ENCODE measurements around the gene PARD6B.
"Not testable (repeated sequence)": the region's sequence is repeated elsewhere in the genome, so short reads cannot be mapped to it uniquely, and the experiment has no call there.

PARD6B gene

GRCh38 chr20:50777373-50777772, 46.0 kb downstream of the PARD6B start:
- no peak for TF ChIP-seq CTCF (IDR thresholded peaks at IDR 0.05; ENCODE audit: extremely low read depth, insufficient read depth, missing control alignments)
- no peak for DNase-seq (ENCODE audit: low spot score)
- in situ Hi-C loops (cut with MboI; ENCODE audit: low pct_unique_long_range_greater_than_20kb, low sequenced_read_pairs, unreplicated experiment): loop anchor here (25.0 kb wide), 1 partner anchor 535 kb away; no protein-coding TSS in a partner anchor

- not testable (repeated sequence) for DNase-seq (ENCODE audit: low spot score)
- in situ Hi-C loops (cut with MboI; ENCODE audit: low pct_unique_long_range_greater_than_20kb, low sequenced_read_pairs, unreplicated experiment): loop anchor here (25.0 kb wide), 1 partner anchor 533 kb away; no protein-coding TSS in a partner anchor
Observed at GRCh38 chr20:50778994-50779393, 47.6 kb downstream of the PARD6B start.

- in situ Hi-C loops (cut with MboI; ENCODE audit: low pct_unique_long_range_greater_than_20kb, low sequenced_read_pairs, unreplicated experiment): loop anchor here (25.0 kb wide), 1 partner anchor 529 kb away; no protein-coding TSS in a partner anchor
Observed at GRCh38 chr20:50783390-50783789, 52.0 kb downstream of the PARD6B start.

GRCh38 chr20:50783903-50784302, 52.5 kb downstream of the PARD6B start:
- no peak for DNase-seq (ENCODE audit: low spot score)
- no peak for TF ChIP-seq CTCF (IDR thresholded peaks at IDR 0.05; ENCODE audit: extremely low read depth, insufficient read depth, missing control alignments)
- in situ Hi-C loops (cut with MboI; ENCODE audit: low pct_unique_long_range_greater_than_20kb, low sequenced_read_pairs, unreplicated experiment): loop anchor here (25.0 kb wide), 1 partner anchor 528 kb away; no protein-coding TSS in a partner anchor

More at GRCh38 chr20:50783390-50783789, 52.0 kb downstream of the PARD6B start:
- no peak for TF ChIP-seq CTCF (IDR thresholded peaks at IDR 0.05; ENCODE audit: extremely low read depth, insufficient read depth, missing control alignments)
- no peak for DNase-seq (ENCODE audit: low spot score)

- in situ Hi-C loops (cut with MboI; ENCODE audit: low pct_unique_long_range_greater_than_20kb, low sequenced_read_pairs, unreplicated experiment): loop anchor here (25.0 kb wide), 1 partner anchor 528 kb away; no protein-coding TSS in a partner anchor
Observed at GRCh38 chr20:50784464-50784863, 53.1 kb downstream of the PARD6B start.

GRCh38 chr20:50786703-50787102, 55.3 kb downstream of the PARD6B start:
- in situ Hi-C loops (cut with MboI; ENCODE audit: low pct_unique_long_range_greater_than_20kb, low sequenced_read_pairs, unreplicated experiment): loop anchor here (25.0 kb wide), 1 partner anchor 526 kb away; no protein-coding TSS in a partner anchor
- no peak for DNase-seq (ENCODE audit: low spot score)
- no peak for TF ChIP-seq CTCF (IDR thresholded peaks at IDR 0.05; ENCODE audit: extremely low read depth, insufficient read depth, missing control alignments)

More at GRCh38 chr20:50784464-50784863, 53.1 kb downstream of the PARD6B start:
- DNase-seq (ENCODE audit: low spot score): no peak
- TF ChIP-seq CTCF (IDR thresholded peaks at IDR 0.05; ENCODE audit: extremely low read depth, insufficient read depth, missing control alignments): no peak

GRCh38 chr20:50787181-50787580, 55.8 kb downstream of the PARD6B start:
- no peak for TF ChIP-seq CTCF (IDR thresholded peaks at IDR 0.05; ENCODE audit: extremely low read depth, insufficient read depth, missing control alignments)
- in situ Hi-C loops (cut with MboI; ENCODE audit: low pct_unique_long_range_greater_than_20kb, low sequenced_read_pairs, unreplicated experiment): loop anchor here (25.0 kb wide), 1 partner anchor 525 kb away; no protein-coding TSS in a partner anchor

More at GRCh38 chr20:50787181-50787580, 55.8 kb downstream of the PARD6B start:
- no peak for DNase-seq (ENCODE audit: low spot score)

Measured in GM13977 (cell line).